Measurements from ENCODE around the gene PDE7B. TPM values are rescaled to one million over a fixed set of nuclear protein-coding genes. Genes with fewer than 3 reads are reported as not detected.

Gene PDE7B
- total and polyA plus RNA-seq, 8 donors: 0.29 to 73.2 (median 5.0) TPM

DNA sequence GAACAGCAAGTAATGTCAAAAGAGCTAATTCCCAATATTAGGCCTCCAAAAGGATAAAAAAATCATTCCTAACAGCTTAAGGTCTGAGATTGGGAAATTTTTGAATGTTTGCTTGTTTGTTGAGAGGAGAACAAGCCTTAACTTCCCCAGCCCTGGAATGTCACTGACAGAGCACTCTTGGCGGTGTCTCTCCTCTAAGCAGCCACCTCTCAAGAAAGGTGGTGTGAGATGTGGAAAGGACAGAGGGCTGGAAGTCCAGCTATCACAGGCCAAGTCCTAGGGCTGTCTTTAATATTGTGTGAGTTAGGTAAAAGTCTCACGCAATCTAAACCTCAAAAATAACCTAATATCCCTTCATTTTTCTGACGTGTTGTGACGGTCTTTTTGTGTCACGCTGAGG, 297.0 kb downstream of the PDE7B start:
- peak overlapping the region in 2 of 5 donors; percentile 29 to 31 for H3K27ac ChIP-seq
- peaks cover 0 to 25% (median 6%) of the 10 kb centered on the region in 4 donors for H3K4me1 ChIP-seq
- H3K4me3 ChIP-seq: no peak overlapping the region
- no peaks in the 10 kb centered on the region for H3K27me3 ChIP-seq
- H3K36me3 ChIP-seq: no peaks in the 10 kb centered on the region
- DNase-seq: no peak
- H3K9me3 ChIP-seq: no peaks in the 10 kb centered on the region
- WGBS, 5 donors: 69 to 77% (median 70%) methylated on average over 5 of the region's 5 CpGs
- TF ChIP-seq POLR2A (IDR thresholded peaks at IDR 0.05) (no peak), POLR2AphosphoS5 (IDR thresholded peaks at IDR 0.05) (no peak), CTCF (IDR thresholded peaks at IDR 0.05) (no peak), EP300 (IDR thresholded peaks at IDR 0.05) (no peak)
- intact Hi-C loops (cut with DNase I; ENCODE audit: low total_unique reads): no loop called here

- no peaks in the 10 kb centered on the region for H3K9me3 ChIP-seq
- WGBS, 5 donors: 78 to 86% (median 84%) methylated on average over 2 of the region's 2 CpGs
- peaks cover 0 to 24% (median 6%) of the 10 kb centered on the region in 4 donors for H3K4me1 ChIP-seq
- H3K36me3 ChIP-seq: no peaks in the 10 kb centered on the region
- no peak overlapping the region for H3K4me3 ChIP-seq
- no peak for TF ChIP-seq CTCF (IDR thresholded peaks at IDR 0.05)
- no peak for TF ChIP-seq POLR2AphosphoS5 (IDR thresholded peaks at IDR 0.05)
- no peak for TF ChIP-seq POLR2A (IDR thresholded peaks at IDR 0.05)
- no peak for TF ChIP-seq EP300 (IDR thresholded peaks at IDR 0.05)
- intact Hi-C loops (cut with DNase I; ENCODE audit: low total_unique reads): no loop called here
- DNase-seq: no peak
- H3K27me3 ChIP-seq: no peaks in the 10 kb centered on the region
- no peak overlapping the region for H3K27ac ChIP-seq
Observed at GRCh38 chr6:136149311-136149710, 297.8 kb downstream of the PDE7B start.

DNA sequence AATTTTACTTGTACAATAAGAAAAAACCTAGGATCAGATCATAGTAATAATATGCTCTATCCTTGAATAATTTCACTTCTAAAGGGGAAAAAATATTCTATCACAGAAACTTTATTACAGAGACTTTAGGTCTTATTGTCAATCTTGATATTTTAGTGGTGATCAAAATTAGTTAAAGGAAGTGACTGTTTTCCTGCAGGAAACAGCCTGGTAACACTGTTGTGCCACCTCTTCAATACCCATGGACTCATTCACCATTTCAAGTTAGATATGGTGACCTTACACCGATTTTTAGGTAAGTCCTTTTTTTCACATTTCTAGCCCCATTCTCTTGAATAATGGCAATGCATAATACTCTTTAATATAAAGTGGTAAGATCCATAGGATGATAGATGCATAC, 299.5 kb downstream of the PDE7B start:
- 69 to 92% (median 80%) methylated on average over 1 of the region's 1 CpG for WGBS, 5 donors
- peaks cover 0 to 12% (median 2%) of the 10 kb centered on the region in 4 donors for H3K4me1 ChIP-seq
- no peak for TF ChIP-seq CTCF (IDR thresholded peaks at IDR 0.05)
- no peak for TF ChIP-seq POLR2AphosphoS5 (IDR thresholded peaks at IDR 0.05)
- no peak for TF ChIP-seq POLR2A (IDR thresholded peaks at IDR 0.05)
- TF ChIP-seq EP300 (IDR thresholded peaks at IDR 0.05): no peak

DNA sequence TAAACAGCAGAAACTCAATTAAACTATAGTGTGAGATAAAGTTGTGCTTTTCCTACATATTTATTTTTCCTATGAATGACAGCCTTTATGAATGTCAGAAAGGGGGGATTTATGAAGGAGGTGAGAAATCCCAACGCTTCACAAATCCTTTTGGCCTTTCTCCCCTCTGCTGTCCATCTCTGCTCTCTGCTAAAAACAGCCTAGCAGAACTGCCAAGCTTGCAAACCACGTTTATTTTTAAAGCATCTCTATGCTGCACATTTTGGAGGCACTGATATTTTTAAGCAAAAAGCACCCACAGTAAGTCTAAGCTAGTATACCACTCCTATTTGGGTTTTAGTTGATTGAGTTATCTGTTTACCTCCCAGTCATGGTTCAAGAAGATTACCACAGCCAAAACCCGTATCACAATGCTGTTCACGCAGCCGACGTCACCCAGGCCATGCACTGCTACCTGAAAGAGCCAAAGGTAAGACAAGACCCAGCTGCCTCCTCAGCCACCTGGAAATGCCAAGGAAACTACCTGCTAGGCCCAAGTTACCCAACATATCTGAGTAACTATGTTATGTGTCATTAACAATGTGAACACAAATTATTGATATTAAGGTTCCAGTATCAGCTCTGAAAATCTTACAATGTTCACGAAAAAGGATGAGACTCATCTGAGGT, 302.3 kb downstream of the PDE7B start:
- no peak overlapping the region for H3K4me3 ChIP-seq
- intact Hi-C loops (cut with DNase I; ENCODE audit: low total_unique reads): no loop called here

More for the DNA sequence above, 299.5 kb downstream of the PDE7B start:
- intact Hi-C loops (cut with DNase I; ENCODE audit: low total_unique reads): no loop called here
- DNase-seq: no peak
- Histone ChIP-seq H3K4me3 (no peak overlapping the region), H3K9me3 (no peaks in the 10 kb centered on the region), H3K27ac (no peak overlapping the region), H3K36me3 (peaks cover 0 to 9% (median 3%) of the 10 kb centered on the region in 4 donors), H3K27me3 (no peaks in the 10 kb centered on the region)

DNA sequence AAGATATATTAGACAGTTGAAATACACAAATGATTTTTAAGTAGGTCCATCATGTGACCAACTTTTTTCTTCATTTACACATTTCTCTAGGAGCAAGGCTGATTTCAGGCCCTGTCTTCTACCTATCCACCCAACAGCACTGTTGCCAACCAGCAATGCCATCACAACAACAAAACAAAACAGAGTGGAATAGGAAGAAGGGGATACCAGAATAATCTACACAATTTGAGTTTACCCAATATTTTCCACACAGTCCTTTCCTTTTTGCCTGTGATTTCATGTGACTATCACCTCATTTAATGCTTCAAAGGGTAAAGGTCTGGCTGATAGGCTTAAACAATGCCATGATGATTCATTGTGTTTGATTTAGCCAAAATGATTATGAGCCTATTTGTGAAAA, 303.7 kb downstream of the PDE7B start:
- H3K9me3 ChIP-seq: no peaks in the 10 kb centered on the region
- H3K27me3 ChIP-seq: no peaks in the 10 kb centered on the region
- H3K27ac ChIP-seq: no peak overlapping the region
- H3K4me3 ChIP-seq: no peak overlapping the region
- peaks cover 0 to 14% (median 3%) of the 10 kb centered on the region in 4 donors for H3K36me3 ChIP-seq
- intact Hi-C loops (cut with DNase I; ENCODE audit: low total_unique reads): no loop called here
- H3K4me1 ChIP-seq: peaks cover 0 to 15% (median 3%) of the 10 kb centered on the region in 4 donors
- TF ChIP-seq EP300 (IDR thresholded peaks at IDR 0.05) (no peak), CTCF (IDR thresholded peaks at IDR 0.05) (no peak), POLR2AphosphoS5 (IDR thresholded peaks at IDR 0.05) (no peak), POLR2A (IDR thresholded peaks at IDR 0.05) (no peak)
- DNase-seq: no peak

More for the DNA sequence above, 302.3 kb downstream of the PDE7B start:
- TF ChIP-seq EP300 (IDR thresholded peaks at IDR 0.05) (no peak), POLR2AphosphoS5 (IDR thresholded peaks at IDR 0.05) (no peak), POLR2A (IDR thresholded peaks at IDR 0.05) (no peak)
- no peaks in the 10 kb centered on the region for H3K9me3 ChIP-seq
- H3K27ac ChIP-seq: no peak overlapping the region
- H3K4me1 ChIP-seq: peaks cover 0 to 12% (median 3%) of the 10 kb centered on the region in 4 donors
- no peaks in the 10 kb centered on the region for H3K27me3 ChIP-seq
- 81 to 89% (median 87%) methylated on average over 7 of the region's 7 CpGs for WGBS, 5 donors
- peaks cover 0 to 14% (median 3%) of the 10 kb centered on the region in 4 donors for H3K36me3 ChIP-seq
- DNase-seq: no peak
